ENCODE results near the gene MOK.

The MOK gene

DNA sequence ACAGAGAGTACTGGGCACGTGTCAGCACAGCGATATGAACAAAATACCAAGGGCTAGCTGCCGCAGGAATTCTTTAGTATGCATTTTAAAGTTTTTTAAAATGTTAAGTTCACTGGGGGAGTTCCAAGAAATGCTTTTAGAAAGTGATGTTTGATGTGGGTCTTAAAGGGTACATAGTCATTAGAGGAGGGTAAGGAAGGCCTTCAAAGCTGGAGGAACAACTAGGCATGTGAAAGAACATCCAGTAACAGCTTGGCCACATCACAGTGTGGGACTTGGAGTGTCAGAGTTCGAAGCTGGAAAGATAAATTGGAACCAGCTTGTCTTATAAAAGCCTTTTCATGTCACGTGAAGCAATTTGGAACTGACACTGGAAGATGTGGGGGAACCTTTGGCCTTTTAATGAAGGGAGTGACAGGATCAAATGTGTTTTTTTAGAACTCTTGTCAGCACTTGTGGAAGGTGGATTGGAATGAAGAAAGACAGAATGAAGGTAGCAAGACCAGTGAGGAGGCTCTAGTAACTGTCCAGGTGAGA lies 107.6 kb downstream of the MOK start:
- DNase-seq: no peak

DNA sequence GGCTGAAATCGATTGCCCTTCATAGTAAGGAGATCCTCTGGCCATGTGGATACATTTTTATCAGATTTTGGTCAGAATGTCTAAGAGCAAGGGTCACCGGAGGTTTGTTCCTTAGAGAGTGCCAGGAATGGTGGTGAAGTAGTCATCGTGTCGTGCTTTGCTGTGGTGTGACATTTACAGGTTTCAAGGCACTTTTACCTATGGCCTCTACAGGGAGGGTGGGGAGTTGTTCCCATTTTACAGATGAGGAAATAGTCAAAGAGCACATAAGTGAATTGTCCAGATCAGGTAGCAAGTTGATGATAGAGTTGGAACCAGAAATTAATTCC lies 108.1 kb downstream of the MOK start:
- no peak for DNase-seq

DNA sequence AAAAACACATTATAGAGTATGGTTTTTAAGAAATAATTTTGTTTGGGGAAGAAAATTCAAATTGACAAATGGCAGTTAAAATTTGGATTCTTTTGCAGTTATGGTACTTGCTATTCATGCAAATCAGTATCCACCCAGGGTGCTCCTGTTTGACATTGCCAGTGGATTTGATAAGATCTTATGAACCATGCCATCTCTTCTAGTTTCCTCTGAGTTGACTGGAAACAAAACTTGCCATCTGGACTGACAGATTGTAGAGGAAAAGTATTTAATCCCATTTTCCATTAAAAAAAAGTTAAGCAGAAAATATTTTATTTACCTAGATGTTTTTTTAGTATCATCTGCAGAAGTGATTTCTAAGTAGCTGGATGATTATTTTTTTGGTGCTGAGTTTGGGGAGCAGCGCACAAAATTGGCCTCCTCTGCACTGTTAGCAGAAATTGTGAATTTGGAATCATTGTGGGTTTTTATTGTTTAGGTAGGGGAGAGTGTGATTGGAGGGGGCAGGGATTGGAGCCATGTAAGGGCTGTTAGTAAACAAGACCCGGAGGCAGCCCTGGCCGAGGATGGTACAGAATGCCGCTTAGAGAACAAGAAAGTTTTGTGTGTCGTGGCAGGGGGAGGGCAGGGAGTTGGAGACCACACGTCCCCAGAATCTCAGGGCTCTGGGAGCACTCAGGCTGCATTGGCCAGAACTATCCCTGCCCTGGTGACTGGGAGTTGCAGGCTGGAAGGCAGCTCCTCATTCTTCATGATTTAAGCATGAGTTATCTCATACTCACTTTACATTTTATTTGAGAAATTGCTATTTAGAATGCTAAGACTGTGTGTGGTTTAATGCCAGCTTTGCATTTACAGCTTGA lies 108.7 kb downstream of the MOK start:
- DNase-seq: no peak

DNA sequence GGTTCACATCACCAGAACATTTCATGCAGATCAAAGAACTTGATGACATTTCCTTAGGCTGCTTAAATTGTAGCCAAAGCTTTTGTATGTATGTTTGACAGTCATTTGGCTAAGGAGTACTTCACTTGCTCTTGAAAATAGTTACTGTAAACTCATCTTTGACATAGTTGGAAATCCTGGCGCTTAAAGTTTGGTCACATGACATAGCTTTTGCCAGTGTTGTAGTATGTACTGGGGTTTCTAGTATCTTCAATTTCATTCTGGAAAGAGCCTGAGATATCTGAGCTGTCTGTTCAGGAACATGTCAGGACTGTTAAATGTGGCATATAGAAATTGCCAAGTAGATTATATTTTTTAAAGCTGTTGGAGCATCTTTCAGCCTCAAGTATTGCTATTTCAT lies 109.5 kb downstream of the MOK start:
- no peak for DNase-seq

DNA sequence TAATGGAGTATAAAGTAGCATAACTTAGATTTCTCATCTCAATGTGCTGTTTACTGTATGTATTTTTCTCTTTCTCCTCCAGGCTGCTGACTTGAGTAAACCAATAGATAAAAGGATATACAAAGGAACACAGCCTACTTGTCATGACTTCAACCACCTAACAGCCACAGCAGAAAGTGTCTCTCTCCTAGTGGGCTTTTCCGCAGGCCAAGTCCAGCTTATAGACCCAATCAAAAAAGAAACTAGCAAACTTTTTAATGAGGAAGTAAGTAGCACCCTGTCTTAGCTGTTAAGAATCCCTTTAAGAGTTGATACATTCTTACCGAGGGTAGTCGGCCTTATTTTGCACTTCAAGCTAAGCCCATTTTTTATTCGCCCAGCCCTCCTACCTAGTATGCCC lies 110.1 kb downstream of the MOK start:
- DNase-seq: no peak

DNA sequence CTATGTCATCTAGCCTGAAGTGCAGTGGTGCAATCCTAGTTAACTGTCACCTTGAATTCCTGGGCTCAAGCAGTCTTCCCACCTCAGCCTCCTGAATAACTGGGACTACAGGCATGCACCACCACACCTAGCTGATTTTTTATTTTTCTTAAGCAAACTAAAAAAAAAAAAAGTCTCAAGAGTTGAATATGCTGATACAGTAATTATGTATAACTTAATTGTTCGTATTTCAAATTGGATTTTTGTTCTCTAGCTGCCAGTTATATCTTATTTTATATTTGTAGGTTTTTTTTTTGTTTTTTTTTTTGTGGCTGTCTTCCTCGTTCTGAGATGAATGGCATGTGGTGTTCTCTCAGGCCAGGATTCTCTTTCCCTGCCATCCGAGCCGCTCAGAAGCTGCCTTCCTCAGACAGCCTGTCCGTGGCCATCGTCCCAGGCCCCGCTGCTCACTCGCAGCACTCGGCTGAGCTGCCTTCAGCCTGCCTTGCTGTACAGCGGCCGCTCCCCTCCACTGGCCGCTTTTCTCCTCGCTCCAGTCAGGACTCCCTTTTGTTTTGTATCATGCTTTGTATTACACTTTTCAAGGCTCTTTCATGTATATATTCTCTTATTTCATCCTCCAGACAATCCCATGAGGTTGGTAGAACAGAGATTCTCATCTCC lies 112.0 kb downstream of the MOK start:
- no peak for DNase-seq

DNA sequence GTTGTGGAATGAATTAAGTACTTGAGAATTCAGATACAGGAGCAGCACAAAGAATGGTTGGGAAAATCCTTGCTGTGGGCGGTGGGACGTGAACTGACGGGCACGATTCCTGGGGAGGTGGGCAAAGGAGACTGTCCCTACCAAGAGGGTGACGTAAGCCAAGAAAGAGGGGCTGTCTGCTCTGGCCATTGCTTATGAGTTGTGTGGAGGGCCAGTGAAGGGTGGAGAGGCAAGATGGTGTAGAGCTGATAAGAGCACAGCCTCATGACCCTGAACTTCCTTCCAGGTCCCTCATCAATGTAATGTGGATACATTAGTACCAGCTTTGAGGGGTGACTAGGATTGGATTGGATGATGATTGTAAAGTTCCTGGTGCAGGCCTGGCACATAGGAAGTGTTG lies 115.1 kb downstream of the MOK start:
- no peak for DNase-seq

DNA sequence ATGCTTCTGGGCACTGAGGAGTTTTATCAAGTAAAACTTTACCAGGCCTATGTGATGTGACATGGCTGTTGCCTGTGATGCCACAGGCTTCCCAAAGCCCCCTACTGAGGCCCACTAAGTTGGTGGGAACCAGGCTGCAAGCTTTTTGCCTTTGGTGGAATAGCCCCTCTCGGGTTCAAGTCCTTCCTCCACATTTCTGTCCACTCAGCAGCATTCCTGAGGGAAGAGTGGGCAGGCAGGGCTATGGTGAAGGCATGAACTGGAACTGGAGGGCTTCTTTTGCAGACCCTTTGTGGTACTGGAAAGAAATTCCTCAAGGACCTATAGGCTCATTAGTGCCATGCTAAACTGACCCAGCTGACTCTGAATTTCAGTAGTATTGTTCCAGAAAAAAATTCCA lies 116.8 kb downstream of the MOK start:
- no peak for DNase-seq

DNA sequence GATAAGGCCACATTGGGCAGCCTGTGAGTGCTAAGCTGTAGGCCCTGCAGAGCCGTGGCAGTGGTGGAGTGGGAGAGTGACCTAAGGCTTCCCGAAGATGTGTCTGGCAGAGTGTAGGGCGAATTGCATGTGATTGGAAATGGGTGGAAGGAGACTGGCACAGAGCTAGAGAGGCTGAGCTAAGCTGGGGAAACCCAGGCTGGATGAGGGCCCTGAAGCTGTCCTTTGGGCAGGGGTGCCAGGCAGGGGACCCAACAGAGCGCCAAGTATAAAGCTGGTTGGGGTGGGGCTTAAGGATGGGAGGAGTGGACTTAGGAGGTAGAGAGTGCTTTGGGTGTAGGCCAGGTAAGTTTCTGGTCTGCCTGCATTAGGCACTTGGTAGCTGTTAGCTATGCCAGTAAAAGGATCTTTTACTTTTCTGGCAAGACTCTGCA lies 117.4 kb downstream of the MOK start:
- no peak for DNase-seq

DNA sequence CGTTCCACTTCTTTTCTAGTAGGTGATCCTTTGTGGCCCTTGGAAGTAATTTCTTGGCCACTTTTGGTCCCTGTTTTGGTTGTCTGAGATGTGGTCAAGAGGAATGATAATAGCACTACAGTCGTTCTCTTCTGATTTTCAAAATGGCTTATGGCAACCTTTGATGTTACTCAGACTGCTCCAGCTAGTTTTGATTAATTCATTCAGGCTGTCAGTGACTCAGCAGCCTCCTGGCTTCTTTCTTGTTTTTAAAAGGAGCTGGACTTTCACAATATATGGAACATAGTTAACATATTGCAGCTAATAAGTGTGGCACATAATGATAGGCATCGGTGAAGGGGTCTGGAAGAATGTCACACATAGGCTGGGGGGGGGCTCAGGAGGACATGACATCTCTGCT lies 117.9 kb downstream of the MOK start:
- DNase-seq: no peak

DNA sequence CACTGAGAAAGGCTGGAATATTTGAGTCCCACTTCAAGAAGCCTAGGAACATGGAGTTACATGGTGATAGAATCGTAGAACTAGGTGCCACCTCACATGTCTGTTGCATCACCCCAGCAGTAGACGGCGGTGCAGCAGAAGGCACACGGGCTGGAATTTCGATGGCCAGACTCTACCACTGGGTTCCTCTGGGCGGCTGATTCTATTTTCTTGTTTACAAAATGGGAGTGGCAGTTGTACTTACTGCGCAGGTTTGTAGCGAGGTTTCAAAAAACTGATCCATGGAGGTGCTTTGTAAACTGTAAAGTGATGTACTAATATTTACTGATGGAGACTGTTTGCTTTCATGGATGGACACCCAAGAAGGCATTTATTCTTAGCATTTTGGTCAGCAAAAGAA lies 119.6 kb downstream of the MOK start:
- no peak for DNase-seq

DNA sequence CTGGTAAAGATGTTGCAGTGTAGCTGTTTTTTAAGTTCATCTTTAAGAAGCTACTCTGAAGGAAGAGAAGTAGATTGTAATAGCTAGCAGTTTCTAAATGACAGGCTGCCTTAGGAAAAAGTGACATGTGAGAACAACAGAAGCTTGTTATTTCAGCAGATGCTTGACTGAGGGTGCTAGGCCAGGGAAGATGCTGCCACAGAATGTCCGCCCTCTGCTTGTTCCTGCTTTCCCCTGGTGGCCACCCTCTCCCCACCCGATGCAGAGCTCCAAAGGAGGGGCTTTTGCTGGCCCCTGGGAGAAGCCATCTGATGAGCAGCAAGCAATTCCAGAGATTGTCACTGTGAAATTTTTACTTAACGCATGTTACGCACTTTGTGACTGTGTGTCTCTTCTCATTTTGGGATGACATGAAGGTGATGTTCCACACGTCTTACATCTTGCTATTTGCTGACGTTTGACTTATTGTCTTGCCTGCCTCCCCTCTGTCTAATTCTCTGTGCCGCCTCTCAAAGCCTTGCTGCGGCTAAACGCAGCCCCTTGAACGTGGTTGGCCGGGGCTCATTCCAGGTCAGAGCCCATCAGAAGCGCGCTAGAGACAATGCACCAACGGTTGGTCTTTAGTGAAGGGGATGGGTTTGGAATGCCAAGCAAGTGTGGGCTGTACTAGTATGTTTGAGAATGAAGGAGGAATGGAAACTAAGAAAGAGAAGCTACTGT lies 120.5 kb downstream of the MOK start:
- no peak for DNase-seq

DNA sequence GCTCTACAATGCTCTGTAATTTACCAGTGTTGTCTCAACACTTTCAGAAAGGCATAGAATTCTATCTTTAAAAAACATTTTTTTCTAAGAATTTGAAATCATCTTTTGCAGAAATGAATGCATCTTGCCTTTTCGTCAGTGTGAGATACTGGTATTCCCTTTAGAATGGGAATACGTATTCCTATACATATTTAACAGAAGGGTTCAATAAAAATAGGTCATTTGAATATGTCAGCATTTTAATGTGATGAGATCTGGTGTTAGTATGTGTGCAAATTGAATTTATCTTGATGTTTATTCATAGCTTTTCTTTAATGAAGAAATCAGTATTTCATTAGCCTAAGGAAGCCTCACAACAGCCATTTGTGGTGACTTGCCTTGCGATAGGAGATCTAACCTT lies 121.1 kb downstream of the MOK start:
- no peak for DNase-seq

DNA sequence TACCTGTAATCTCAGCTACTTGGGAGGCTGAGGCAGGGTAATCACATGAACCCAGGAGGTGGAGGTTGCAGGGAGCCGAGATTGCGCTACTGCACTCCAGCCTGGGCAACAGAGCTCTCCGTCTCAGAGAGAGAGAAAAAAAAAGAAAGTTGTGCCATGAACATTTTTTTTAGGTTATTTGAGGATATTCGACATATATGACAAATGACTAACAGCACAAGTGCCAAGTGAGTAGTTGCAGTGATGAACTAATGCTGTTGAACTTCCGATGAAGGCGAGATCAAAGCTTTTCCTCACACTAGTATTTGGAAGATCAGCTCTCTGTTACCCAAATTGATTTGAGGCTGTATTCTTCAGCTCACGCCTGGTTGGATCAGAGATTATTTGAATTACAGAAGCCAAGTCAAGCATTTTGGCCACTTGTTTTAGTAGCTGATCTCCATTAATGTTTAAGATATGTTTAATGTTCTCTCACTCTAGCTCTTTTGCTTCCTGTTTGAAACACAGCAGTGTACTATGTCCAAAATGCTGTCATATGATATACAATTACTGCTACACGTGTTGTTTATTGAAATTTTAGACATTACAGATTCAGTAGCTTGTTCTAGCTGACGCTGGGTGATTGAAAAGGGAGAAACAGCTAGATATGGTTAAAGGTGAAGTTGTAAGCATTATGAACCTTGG lies 121.9 kb downstream of the MOK start:
- DNase-seq: no peak

DNA sequence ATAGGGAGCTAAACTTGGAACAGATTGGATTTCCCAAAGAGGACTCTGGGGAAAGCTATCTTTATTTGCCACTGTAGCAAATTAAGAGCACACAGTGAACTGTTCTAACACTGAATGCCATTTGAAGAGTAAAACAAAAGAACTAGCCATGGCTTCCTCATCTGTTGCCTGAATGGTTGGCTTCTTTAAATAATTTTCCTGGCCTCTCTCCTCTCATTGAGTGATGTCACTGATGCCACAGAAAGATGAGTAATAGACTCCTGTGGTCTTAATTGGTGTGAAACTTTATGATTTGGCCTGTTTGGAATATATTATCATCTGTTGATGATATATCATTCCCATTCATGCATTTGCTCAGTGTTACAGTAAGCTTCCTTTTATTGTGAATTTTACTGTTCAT lies 122.8 kb downstream of the MOK start:
- DNase-seq: no peak

DNA sequence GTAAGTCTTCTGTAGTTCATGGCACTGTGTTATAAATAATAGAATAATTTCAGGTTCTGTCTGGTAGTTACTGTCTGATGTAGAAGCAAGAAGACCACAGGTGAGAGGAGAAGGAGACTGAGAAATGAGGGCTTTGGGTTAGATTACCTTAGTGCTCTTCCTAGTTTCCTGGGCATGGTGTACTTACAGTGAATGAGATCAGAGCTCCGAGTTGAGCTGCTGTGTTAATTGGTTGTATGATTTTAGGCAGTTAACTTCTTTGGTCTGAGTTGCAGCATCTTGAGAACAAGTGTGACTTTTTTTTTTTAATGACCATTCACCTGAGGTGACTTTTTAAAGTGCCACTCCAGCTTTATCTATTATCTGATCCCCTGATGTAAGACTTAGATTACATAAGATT lies 123.8 kb downstream of the MOK start:
- DNase-seq: no peak

DNA sequence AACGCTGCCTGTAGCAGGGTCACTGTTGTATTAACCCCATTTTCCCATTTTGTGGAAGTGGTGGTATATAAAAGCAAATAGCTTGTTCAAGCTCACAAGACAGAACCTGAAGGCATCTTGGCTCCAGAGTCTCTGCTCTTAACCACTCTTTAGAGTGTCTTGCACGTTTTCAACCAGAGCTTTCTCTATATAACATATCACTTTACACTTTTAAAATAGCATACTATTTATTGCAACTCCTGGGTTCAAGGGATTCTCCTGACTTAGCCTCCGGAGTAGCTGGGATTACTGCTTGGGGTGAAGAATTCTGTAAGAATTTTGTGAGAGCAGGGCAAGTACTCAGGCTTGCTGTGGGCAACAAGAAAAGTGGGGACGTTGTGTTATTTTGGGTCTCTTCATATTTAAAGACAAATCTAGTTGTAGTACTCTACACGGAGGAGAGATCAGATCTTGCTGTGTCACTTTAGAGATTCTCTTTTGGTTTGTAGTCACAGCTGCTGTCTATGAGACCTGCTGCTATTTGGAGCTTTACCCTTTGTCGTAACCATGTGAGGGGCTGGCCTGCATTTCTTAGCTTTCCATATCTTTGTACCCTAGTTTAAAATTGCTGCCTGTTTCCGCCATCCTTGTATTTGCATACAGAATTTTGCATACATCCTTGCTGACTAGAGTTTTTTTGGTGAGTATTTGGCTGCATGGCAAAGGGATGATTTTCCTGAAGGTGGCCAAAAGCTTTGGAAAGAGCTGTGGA lies 124.5 kb downstream of the MOK start:
- DNase-seq: no peak
